ENCODE measurements around the gene ATP9B. TPM values are rescaled to one million over a fixed set of nuclear protein-coding genes. Genes with fewer than 3 reads are reported as not detected.

ATP9B gene
- total RNA-seq, 2 donors from 2014 or later = 29.1 to 38.1 TPM

DNA sequence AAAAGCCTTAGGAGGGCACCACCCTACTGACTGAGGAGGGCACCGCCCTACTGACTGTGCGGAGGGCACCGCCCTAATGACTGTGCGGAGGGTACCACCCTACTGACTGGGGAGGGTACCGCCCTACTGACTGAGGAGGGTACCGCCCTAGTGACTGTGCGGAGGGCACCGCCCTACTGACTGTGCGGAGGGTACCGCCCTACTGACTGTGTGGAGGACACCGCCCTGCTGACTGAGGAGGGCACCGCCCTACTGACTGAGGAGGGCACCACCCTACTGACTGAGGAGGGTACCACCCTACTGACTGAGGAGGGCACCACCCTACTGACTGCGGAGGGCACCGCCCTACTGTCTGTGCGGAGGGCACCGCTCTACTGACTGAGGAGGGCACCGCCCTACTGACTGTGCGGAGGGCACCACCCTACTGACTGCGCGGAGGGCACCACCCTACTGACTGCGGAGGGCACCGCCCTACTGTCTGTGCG, 176.4 kb downstream of the ATP9B start:
- H3K9me3 ChIP-seq (ENCODE audit: control insufficient read depth, low read length) = no peaks in the 10 kb centered on the region

GRCh38 chr18:79246309-79247108, 177.3 kb downstream of the ATP9B start:
- peak; percentile 94 for DNase-seq
- Mint-ChIP-seq H3K4me3 (no peak overlapping the region), H3K4me1 (peaks cover 7% of the 10 kb centered on the region), H3K27me3 (ENCODE audit: insufficient read depth) (no peaks in the 10 kb centered on the region), H3K36me3 (ENCODE audit: low read depth) (peaks cover 2% of the 10 kb centered on the region), H3K9me3 (no peaks in the 10 kb centered on the region), H3K27ac (no peak overlapping the region)
- H3K27me3 ChIP-seq (ENCODE audit: control insufficient read depth, insufficient read depth, low read length, poor library complexity, severe bottlenecking) = no peaks in the 10 kb centered on the region
- no peaks in the 10 kb centered on the region for H3K4me1 ChIP-seq (ENCODE audit: control insufficient read depth, insufficient read depth, low read length)
- no peak overlapping the region for H3K4me3 ChIP-seq (ENCODE audit: low read length)
- peak; percentile 99 for TF ChIP-seq CTCF (conservative IDR thresholded peaks at IDR 0.05)
- H3K9me3 ChIP-seq (ENCODE audit: control insufficient read depth, low read length) = no peaks in the 10 kb centered on the region
- WGBS, 2 experiments (ENCODE audit: insufficient coverage in 1 of 2, insufficient read length in 1 of 2) = 34 to 67% methylated on average over 12 to 31 of the region's 31 CpGs
- H3K36me3 ChIP-seq (ENCODE audit: control insufficient read depth, insufficient read depth, low read length) = no peaks in the 10 kb centered on the region
- H3K27ac ChIP-seq (ENCODE audit: low read depth, low read length) = no peak overlapping the region
- no peak overlapping the region for H3K9ac ChIP-seq (ENCODE audit: extremely low read depth, low read length, poor library complexity, severe bottlenecking)

More for the DNA sequence above, 176.4 kb downstream of the ATP9B start:
- no peak overlapping the region for H3K27ac ChIP-seq (ENCODE audit: low read depth, low read length)
- H3K27me3 ChIP-seq (ENCODE audit: control insufficient read depth, insufficient read depth, low read length, poor library complexity, severe bottlenecking) = no peaks in the 10 kb centered on the region
- DNase-seq = no peak
- Mint-ChIP-seq H3K27me3 (ENCODE audit: insufficient read depth) (no peaks in the 10 kb centered on the region), H3K27ac (no peak overlapping the region), H3K9me3 (no peaks in the 10 kb centered on the region), H3K4me1 (peaks cover 10% of the 10 kb centered on the region), H3K36me3 (ENCODE audit: low read depth) (peaks cover 2% of the 10 kb centered on the region), H3K4me3 (no peak overlapping the region)
- H3K4me3 ChIP-seq (ENCODE audit: low read length) = no peak overlapping the region
- 93 to 100% methylated on average over 3 to 23 of the region's 23 CpGs for WGBS, 2 experiments (ENCODE audit: insufficient coverage in 1 of 2, insufficient read length in 1 of 2)
- TF ChIP-seq CTCF (conservative IDR thresholded peaks at IDR 0.05) = no peak
- no peaks in the 10 kb centered on the region for H3K36me3 ChIP-seq (ENCODE audit: control insufficient read depth, insufficient read depth, low read length)
- H3K9ac ChIP-seq (ENCODE audit: extremely low read depth, low read length, poor library complexity, severe bottlenecking) = no peak overlapping the region
- no peaks in the 10 kb centered on the region for H3K4me1 ChIP-seq (ENCODE audit: control insufficient read depth, insufficient read depth, low read length)

DNA sequence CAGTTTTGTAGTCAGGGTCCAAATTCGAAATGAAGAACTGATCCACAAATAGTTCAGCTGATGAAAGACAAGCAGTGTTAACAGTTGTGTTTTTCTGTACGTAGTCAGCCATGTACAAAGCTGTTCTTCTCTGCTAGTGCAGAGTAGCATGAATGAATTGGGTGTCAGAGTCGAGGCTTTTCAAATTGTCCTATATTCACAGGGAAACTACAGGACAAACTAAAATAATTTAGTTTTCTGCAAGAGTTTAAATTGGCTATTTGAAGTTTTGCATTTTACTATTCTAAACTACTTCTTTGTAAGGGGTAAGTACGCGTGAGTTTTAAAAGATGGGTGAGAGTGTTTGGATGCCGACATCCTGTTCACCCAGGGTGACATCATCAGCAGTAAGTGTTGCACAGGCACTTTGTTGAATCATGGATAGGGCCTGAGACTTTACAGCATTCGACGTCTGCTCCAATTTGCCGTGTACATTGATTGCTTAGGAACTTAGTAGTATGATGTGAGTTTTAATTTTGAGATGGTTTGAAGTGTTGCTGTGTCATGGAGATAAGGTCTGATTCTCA, 179.4 kb downstream of the ATP9B start:
- H3K27me3 ChIP-seq (ENCODE audit: control insufficient read depth, insufficient read depth, low read length, poor library complexity, severe bottlenecking) = no peaks in the 10 kb centered on the region
- Mint-ChIP-seq H3K4me3 (no peak overlapping the region), H3K27me3 (ENCODE audit: insufficient read depth) (no peaks in the 10 kb centered on the region), H3K9me3 (no peaks in the 10 kb centered on the region), H3K36me3 (ENCODE audit: low read depth) (peaks cover 2% of the 10 kb centered on the region), H3K27ac (no peak overlapping the region), H3K4me1 (peaks cover 7% of the 10 kb centered on the region)
- H3K36me3 ChIP-seq (ENCODE audit: control insufficient read depth, insufficient read depth, low read length) = peaks cover 4% of the 10 kb centered on the region
- TF ChIP-seq CTCF (conservative IDR thresholded peaks at IDR 0.05) = no peak
- H3K9me3 ChIP-seq (ENCODE audit: control insufficient read depth, low read length) = no peaks in the 10 kb centered on the region
- H3K9ac ChIP-seq (ENCODE audit: extremely low read depth, low read length, poor library complexity, severe bottlenecking) = no peak overlapping the region
- no peak overlapping the region for H3K4me3 ChIP-seq (ENCODE audit: low read length)
- H3K27ac ChIP-seq (ENCODE audit: low read depth, low read length) = no peak overlapping the region
- no peak for DNase-seq
- no peaks in the 10 kb centered on the region for H3K4me1 ChIP-seq (ENCODE audit: control insufficient read depth, insufficient read depth, low read length)
- WGBS, 2 experiments (ENCODE audit: insufficient coverage in 1 of 2, insufficient read length in 1 of 2) = 91 to 96% methylated on average over 5 to 9 of the region's 9 CpGs

Measured in endodermal cell (in vitro differentiated cells).